Activated T-cell treated with anti-CD3 and anti-CD28 coated beads for 4 hours (primary cell): ENCODE data around the gene CHRNA7.

Experiments
- DNase-seq: peaks from one replicate; pipeline ENCODE4 v3.0.0-alpha.2; 2020

CHRNA7 gene

GRCh38 chr15:32089851-32090359, 59.6 kb downstream of the CHRNA7 start:
- no peak for DNase-seq

- no peak for DNase-seq
These were observed 61.4 kb downstream of the CHRNA7 start for GRCh38 chr15:32091505-32092380.

GRCh38 chr15:32096213-32096612, 65.9 kb downstream of the CHRNA7 start:
- DNase-seq, result no peak

- no peak for DNase-seq
These were observed 66.8 kb downstream of the CHRNA7 start for GRCh38 chr15:32096916-32097617.

GRCh38 chr15:32098033-32098432, 67.7 kb downstream of the CHRNA7 start:
- DNase-seq, result no peak

- no peak for DNase-seq
These were observed 68.9 kb downstream of the CHRNA7 start for GRCh38 chr15:32099097-32099785.

GRCh38 chr15:32099956-32100684, 69.8 kb downstream of the CHRNA7 start:
- DNase-seq, result no peak

- no peak for DNase-seq
These were observed 74.0 kb downstream of the CHRNA7 start for GRCh38 chr15:32104061-32104995.

GRCh38 chr15:32105258-32106241, 75.2 kb downstream of the CHRNA7 start:
- no peak for DNase-seq

- DNase-seq, result no peak
These were observed 76.4 kb downstream of the CHRNA7 start for GRCh38 chr15:32106401-32107381.

- no peak for DNase-seq
These were observed 77.3 kb downstream of the CHRNA7 start for GRCh38 chr15:32107477-32108080.

GRCh38 chr15:32108661-32109060, 78.3 kb downstream of the CHRNA7 start:
- no peak for DNase-seq

- no peak for DNase-seq
These were observed 81.8 kb downstream of the CHRNA7 start for GRCh38 chr15:32112101-32112500.

GRCh38 chr15:32113224-32113623, 82.9 kb downstream of the CHRNA7 start:
- DNase-seq, result no peak

GRCh38 chr15:32117122-32117521, 86.8 kb downstream of the CHRNA7 start:
- DNase-seq, result no peak

GRCh38 chr15:32119286-32119685, 89.0 kb downstream of the CHRNA7 start:
- no peak for DNase-seq

- DNase-seq, result no peak
These were observed 89.5 kb downstream of the CHRNA7 start for GRCh38 chr15:32119694-32120330.
